Myocyte (in vitro differentiated cells): ENCODE measurements around the gene C1orf53. TPM values are rescaled to one million over a fixed set of nuclear protein-coding genes. Genes with fewer than 3 reads are reported as not detected.
"Not testable (repeated sequence)": the region's sequence is repeated elsewhere in the genome, so short reads cannot be mapped to it uniquely, and the experiment has no call there.

Source experiments
- DNase-seq: peaks from one replicate; pipeline ENCODE4 v3.0.0-alpha.2; 2012; ENCODE audit warnings: low read depth
- polyA plus RNA-seq: library from polyadenylated mRNA; unstranded; fragments of >200 nt; gene quantifications from one replicate; pipeline ENCODE4 v1.2.1, GENCODE V29; 2012; ENCODE audit warnings: missing spikeins
- total RNA-seq: library from RNA; depleted of rRNA; stranded (reverse); fragments of >200 nt; gene quantifications from 2 replicates; pipeline ENCODE4 v1.2.3, GENCODE V29; 2014

The C1orf53 gene
- 12.4 and 12.6 TPM in 2 replicates for total RNA-seq
- 8.7 TPM for polyA plus RNA-seq

DNA sequence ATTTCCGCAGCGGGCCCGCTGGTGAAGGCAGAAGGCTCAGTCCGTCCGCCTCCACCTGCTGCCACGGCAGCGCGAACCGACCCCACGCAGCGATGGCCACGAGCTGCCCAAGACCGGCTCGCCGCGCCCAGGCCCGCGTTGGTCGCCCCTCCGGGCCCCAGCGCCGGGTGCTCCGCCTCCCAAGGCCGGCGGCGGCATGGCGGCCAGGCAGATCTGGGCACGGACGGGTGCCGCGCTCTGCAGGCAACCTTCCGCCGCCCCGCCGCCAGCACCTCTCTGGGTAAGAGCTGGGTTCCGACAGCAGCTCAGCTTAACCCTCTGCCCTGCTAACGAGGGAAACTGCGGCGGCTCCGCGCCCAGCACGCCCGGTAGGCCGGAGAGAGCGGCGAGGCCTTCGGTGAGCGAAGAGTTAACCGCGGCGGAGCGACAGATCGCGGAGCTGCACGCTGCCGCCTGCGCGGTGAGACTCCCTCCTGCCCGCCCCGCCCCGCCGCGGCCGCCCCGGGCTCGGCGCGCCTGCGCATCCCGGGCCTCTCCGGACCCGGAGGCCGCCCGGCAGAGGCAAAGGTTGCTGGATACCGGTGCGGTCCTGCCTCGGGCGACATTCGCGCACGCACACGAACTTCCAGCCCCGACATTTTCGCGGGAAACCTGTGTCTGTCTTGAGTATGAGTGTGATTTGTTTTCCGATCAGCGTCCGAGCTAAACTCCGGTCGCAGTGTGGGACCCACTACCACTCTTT lies at the start of gene C1orf53:
Gene C1orf53 (plus strand): TSS at position 177 of the 742 bp plus-strand sequence. CDS start 20 bp downstream, at position 197.
- peak; percentile 92 for DNase-seq

GRCh38 chr1:197855751-197856150 lies 46.7 kb upstream of the C1orf53 start:
- DNase-seq, result not testable (repeated sequence)

GRCh38 chr1:197857477-197857876 lies 45.0 kb upstream of the C1orf53 start:
- no peak for DNase-seq

GRCh38 chr1:197859024-197859423 lies 43.4 kb upstream of the C1orf53 start:
- no peak for DNase-seq

DNA sequence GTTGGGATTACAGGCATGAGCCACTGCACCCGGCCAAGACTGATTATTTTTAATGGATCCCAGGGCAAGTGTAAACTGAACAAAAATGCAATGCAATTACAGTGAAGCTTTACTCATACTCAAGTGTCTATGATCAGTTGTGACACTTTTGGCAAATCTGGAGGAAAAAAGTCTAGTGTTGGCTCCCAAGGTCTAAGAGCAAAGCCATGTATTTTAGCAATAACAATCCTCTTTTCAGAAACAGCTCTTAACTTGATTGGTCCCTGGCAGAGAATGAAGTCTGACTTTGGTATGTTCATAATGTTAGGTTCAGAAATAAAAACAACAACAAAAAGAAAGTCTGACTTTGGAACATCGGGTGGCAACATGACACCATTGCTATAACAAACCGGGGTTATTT lies 40.2 kb upstream of the C1orf53 start:
- no peak for DNase-seq

DNA sequence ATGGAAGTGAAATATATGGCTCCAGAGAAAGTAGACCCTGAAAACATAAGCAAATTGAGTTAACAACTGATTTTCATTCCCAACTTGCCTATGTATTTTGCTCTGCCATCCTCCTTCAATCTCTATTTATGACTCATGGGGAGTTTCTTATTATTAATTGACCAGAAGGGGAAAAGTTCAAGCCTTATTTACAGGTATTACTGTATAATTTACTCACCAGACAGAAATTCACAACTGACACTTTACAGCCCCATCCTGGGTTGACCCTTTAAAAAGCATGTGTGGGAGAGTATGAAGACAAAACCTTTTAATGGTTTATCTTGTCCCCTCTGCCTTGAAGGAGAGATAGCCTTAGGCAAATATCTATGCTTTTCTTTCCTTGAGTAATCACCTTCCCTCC lies 39.8 kb upstream of the C1orf53 start:
- DNase-seq, result no peak

- DNase-seq, result no peak
Measured at GRCh38 chr1:197865809-197866208, 36.6 kb upstream of the C1orf53 start.

- DNase-seq, result peak; percentile 59
Measured at GRCh38 chr1:197868751-197869489, 33.5 kb upstream of the C1orf53 start.

- DNase-seq, result no peak
Measured at GRCh38 chr1:197869490-197870077, 32.8 kb upstream of the C1orf53 start.

GRCh38 chr1:197876894-197877293 lies 25.5 kb upstream of the C1orf53 start:
- DNase-seq, result no peak

DNA sequence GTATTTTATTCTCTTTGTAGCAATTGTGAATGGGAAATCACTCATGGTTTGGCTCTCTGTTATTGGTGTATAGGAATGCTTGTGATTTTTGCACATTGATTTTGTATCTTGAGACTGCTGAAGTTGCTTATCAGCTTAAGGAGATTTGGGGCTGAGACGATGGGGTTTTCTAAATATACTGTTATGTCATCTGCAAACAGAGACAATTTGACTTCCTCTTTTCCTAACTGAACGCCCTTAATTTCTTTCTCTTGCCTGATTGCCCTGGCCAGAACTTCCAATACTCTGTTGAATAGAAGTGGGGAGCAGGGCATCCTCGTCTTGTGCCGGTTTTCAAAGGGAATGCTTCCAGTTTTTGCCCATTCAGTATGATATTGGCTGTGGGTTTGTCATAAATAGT lies 22.0 kb upstream of the C1orf53 start:
- DNase-seq, result not testable (repeated sequence)

DNA sequence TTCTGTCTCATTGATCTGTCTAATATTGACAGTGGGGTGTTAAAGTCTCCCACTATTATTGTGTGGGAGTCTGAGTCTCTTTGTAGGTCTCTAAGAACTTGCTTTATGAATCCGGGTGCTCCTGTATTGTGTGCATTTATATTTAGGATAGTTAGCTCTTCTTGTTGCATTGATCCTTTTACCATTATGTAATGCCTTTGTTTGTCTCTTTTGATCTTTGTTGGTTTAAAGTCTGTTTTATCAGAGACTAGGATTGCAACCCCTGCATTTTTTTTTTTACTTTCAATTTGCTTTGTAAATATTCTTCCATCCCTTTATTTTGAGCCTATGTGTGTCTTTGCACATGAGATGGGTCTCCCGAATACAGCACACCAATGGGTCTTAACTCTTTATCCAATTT lies 20.2 kb upstream of the C1orf53 start:
- not testable (repeated sequence) for DNase-seq

- DNase-seq, result no peak
Measured at GRCh38 chr1:197884173-197884572, 18.3 kb upstream of the C1orf53 start.

- no peak for DNase-seq
Measured at GRCh38 chr1:197890936-197891335, 11.5 kb upstream of the C1orf53 start.

GRCh38 chr1:197892684-197893083 lies 9.7 kb upstream of the C1orf53 start:
- no peak for DNase-seq

DNA sequence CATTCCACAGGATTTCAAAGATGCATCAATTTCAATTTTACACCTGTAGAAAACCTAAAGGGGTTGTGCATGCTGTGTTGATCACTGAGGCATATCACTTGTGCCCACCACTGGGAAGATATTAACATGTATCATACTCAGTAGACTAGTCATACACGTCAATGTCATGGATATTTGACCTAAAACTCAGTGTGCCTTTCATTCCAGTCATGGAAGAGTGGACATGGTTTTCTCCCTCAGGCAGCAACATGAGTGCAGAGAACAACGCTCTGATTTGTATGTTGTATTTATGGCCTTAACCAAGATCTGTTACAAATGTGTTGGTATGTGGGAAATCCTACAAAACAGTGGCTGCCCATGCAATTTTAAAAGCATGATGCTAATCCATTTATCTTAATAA lies 6.1 kb upstream of the C1orf53 start:
- DNase-seq, result no peak

GRCh38 chr1:197899037-197899436 lies 3.4 kb upstream of the C1orf53 start:
- no peak for DNase-seq

DNA sequence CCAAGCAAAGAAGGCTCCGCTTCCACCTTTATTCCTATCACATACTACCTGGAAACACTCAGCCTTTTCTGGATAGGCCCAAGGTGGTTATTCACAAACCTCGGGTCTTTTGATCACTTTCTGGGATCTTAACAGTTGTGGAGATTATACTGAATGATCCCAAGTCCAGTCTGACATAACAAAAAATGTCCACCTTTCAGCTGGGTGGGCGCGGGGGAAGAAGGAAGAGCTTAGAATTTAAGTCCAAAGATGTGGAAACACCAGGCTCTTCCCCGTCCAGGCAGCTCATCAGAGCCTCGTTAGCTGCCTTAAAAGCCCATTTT lies 338 bp upstream of the C1orf53 start:
- no peak for DNase-seq

- no peak for DNase-seq
Measured at GRCh38 chr1:197903196-197903514, 725 bp downstream of the C1orf53 start.

- no peak for DNase-seq
Measured at GRCh38 chr1:197904126-197904787, 1.8 kb downstream of the C1orf53 start.

- DNase-seq, result no peak
Measured at GRCh38 chr1:197905699-197906351, 3.4 kb downstream of the C1orf53 start.
